H1 (cell line): ENCODE measurements around the gene ARHGAP12. TPM values are rescaled to one million over a fixed set of nuclear protein-coding genes. Genes with fewer than 3 reads are reported as not detected.

ENCODE experiments used
- CTCF ChIA-PET: fragments of 300-600 bp; sonication (Branson Sonifier 250); formaldehyde crosslinking; loops from one replicate; lab custom pipeline; 2021; ENCODE audit not compliant: partially characterized antibody; lab: Charles Lee
- POLR2A ChIA-PET: fragments of 300-600 bp; sonication (Branson Sonifier 250); formaldehyde crosslinking; loops from one replicate; lab custom pipeline; 2021; ENCODE audit warnings: inconsistent platforms; ENCODE audit not compliant: partially characterized antibody; lab: Charles Lee
- DNase-seq, 2 experiments: peaks; one replicate each; pipeline versions ENCODE4 v3.0.0 to v3.0.0-alpha.2; 2010 to 2022; ENCODE audit warnings: low spot score in 2 of 2, low read depth in 1 of 2, mixed read lengths in 1 of 2
- FAIRE-seq: peaks from 2 replicates; lab custom pipeline; 2011; peaks lifted over from hg19 to GRCh38; lab: Jason Lieb, UNC
- H2AFZ ChIP-seq: 2 replicates; pipeline ENCODE4 v1.8.1; 2012; ENCODE audit warnings: low read length, inconsistent platforms
- H2AK5ac ChIP-seq: 2 replicates; pipeline ENCODE4 v1.6.1; 2013; ENCODE audit warnings: low read depth, low read length
- H2BK120ac ChIP-seq: replicated peaks from 2 replicates; pipeline ENCODE3; 2013; ENCODE audit warnings: low read depth, low read length, inconsistent platforms
- H2BK12ac ChIP-seq: 2 replicates; pipeline ENCODE4 v1.6.1; 2013; ENCODE audit warnings: low read depth, low read length
- H2BK15ac ChIP-seq: 2 replicates; pipeline ENCODE4 v1.6.1; 2013; ENCODE audit warnings: low read length
- H2BK20ac ChIP-seq: 2 replicates; pipeline ENCODE4 v1.6.1; 2013; ENCODE audit warnings: low read length
- H2BK5ac ChIP-seq: 2 replicates; pipeline ENCODE4 v1.6.1; 2013; ENCODE audit warnings: low read depth, low read length
- H3K14ac ChIP-seq: 2 replicates; pipeline ENCODE4 v1.6.1; 2013; ENCODE audit warnings: inconsistent platforms; ENCODE audit not compliant: insufficient read length
- H3K18ac ChIP-seq: 2 replicates; pipeline ENCODE4 v1.6.1; 2013; ENCODE audit warnings: low read length; ENCODE audit errors: extremely low read depth
- H3K23ac ChIP-seq: 2 replicates; pipeline ENCODE4 v1.6.1; 2013; ENCODE audit warnings: inconsistent platforms; ENCODE audit not compliant: insufficient read length
- H3K23me2 ChIP-seq: 2 replicates; pipeline ENCODE4 v1.6.1; 2013; ENCODE audit warnings: low read depth, low read length
- H3K27ac ChIP-seq: 2 replicates; pipeline ENCODE4 v1.6.1; 2011; ENCODE audit warnings: low read depth, low read length, inconsistent platforms
- H3K27me3 ChIP-seq, 4 experiments: replicated peaks in 1 of 4; 1 replicate in 1 of 4; 2 replicates in 3 of 4; pipeline versions ENCODE4 v1.6.1 to v1.8.1; 2011 to 2013; ENCODE audit warnings: low read length in 3 of 4, mild to moderate bottlenecking in 3 of 4, inconsistent platforms in 2 of 4, mixed read lengths in 2 of 4, moderate library complexity in 1 of 4; ENCODE audit not compliant: control insufficient read depth in 3 of 4, insufficient read depth in 3 of 4; ENCODE audit errors: extremely low read depth in 1 of 4
- H3K36me3 ChIP-seq, 4 experiments: 2 replicates each; pipeline versions ENCODE4 v1.6.1 to v1.8.1; 2011 to 2013; ENCODE audit warnings: mild to moderate bottlenecking in 4 of 4, low read length in 3 of 4, moderate library complexity in 2 of 4, control low read depth in 1 of 4, inconsistent platforms in 1 of 4; ENCODE audit not compliant: insufficient read depth in 4 of 4, control insufficient read depth in 2 of 4
- H3K4ac ChIP-seq: replicated peaks from 2 replicates; pipeline ENCODE3; 2013; ENCODE audit warnings: low read length, low read depth, mixed read lengths, inconsistent platforms; ENCODE audit not compliant: insufficient read length
- H3K4me1 ChIP-seq, 4 experiments: replicated peaks in 1 of 4; 1 replicate in 1 of 4; 2 replicates in 3 of 4; pipeline versions ENCODE4 v1.6.1 to v1.8.1; 2011 to 2013; ENCODE audit warnings: low read length in 3 of 4, inconsistent platforms in 2 of 4, mixed read lengths in 1 of 4; ENCODE audit not compliant: insufficient read depth in 4 of 4, control insufficient read depth in 3 of 4
- H3K4me2 ChIP-seq, 2 experiments: 2 replicates each; pipeline versions ENCODE4 v1.6.1 to v1.8.1; 2011 to 2013; ENCODE audit warnings: low read depth in 2 of 2, low read length in 2 of 2, control low read depth in 1 of 2, inconsistent platforms in 1 of 2, mild to moderate bottlenecking in 1 of 2; ENCODE audit not compliant: insufficient read depth in 1 of 2
- H3K4me3 ChIP-seq, 4 experiments: fragments of 200-600, 300-600 bp in 1 of 4; sonication (generic), shearing (Covaris generic), sonication (Bioruptor Twin) in 1 of 4; 2 replicates each; pipeline versions ENCODE4 v1.5.1 to v1.8.1; 2011 to 2016; ENCODE audit warnings: low read length in 4 of 4, low read depth in 3 of 4, control low read depth in 2 of 4, inconsistent platforms in 2 of 4, mild to moderate bottlenecking in 2 of 4, mixed read lengths in 1 of 4, moderate library complexity in 1 of 4; ENCODE audit not compliant: insufficient read depth in 2 of 4; ENCODE audit errors: extremely low read depth in 1 of 4
- H3K56ac ChIP-seq: replicated peaks from 2 replicates; pipeline ENCODE3; 2013; ENCODE audit warnings: low read depth, mild to moderate bottlenecking, mixed read lengths, low read length, inconsistent platforms; ENCODE audit not compliant: insufficient read length
- H3K79me1 ChIP-seq: 2 replicates; pipeline ENCODE4 v1.6.1; 2013; ENCODE audit warnings: low read depth, low read length, control low read depth
- H3K79me2 ChIP-seq, 2 experiments: 2 replicates each; pipeline versions ENCODE4 v1.6.1 to v1.8.1; 2012 to 2013; ENCODE audit warnings: low read length in 2 of 2, mild to moderate bottlenecking in 2 of 2, inconsistent platforms in 1 of 2; ENCODE audit not compliant: insufficient read depth in 2 of 2, control insufficient read depth in 1 of 2
- H3K9ac ChIP-seq, 4 experiments: replicated peaks in 1 of 4; 1 replicate in 1 of 4; 2 replicates in 3 of 4; pipeline versions ENCODE4 v1.6.1 to v1.8.1; 2011 to 2013; ENCODE audit warnings: low read depth in 3 of 4, low read length in 3 of 4, control low read depth in 2 of 4, mild to moderate bottlenecking in 2 of 4, moderate library complexity in 2 of 4, inconsistent platforms in 1 of 4; ENCODE audit errors: extremely low read depth in 1 of 4
- H3K9me3 ChIP-seq, 2 experiments: 2 replicates each; pipeline versions ENCODE4 v1.6.1 to v1.8.1; 2012 to 2013; ENCODE audit warnings: mild to moderate bottlenecking in 2 of 2, moderate library complexity in 2 of 2, control low read depth in 1 of 2, inconsistent platforms in 1 of 2, low read depth in 1 of 2, low read length in 1 of 2, mixed read lengths in 1 of 2; ENCODE audit not compliant: insufficient read depth in 2 of 2
- H4K20me1 ChIP-seq, 2 experiments: replicated peaks in 1 of 2; 2 replicates each; pipeline versions ENCODE3 to v1.8.1; 2011 to 2013; ENCODE audit warnings: inconsistent platforms in 2 of 2, low read length in 2 of 2, mild to moderate bottlenecking in 1 of 2; ENCODE audit not compliant: insufficient read depth in 2 of 2, control insufficient read depth in 1 of 2
- H4K5ac ChIP-seq: 2 replicates; pipeline ENCODE4 v1.6.1; 2013; ENCODE audit warnings: low read length, low read depth, mixed read lengths, inconsistent platforms; ENCODE audit not compliant: insufficient read length
- H4K8ac ChIP-seq: 2 replicates; pipeline ENCODE4 v1.8.0; 2013; ENCODE audit warnings: mild to moderate bottlenecking, moderate library complexity, low read length, inconsistent platforms; ENCODE audit not compliant: insufficient read depth; ENCODE audit errors: extremely low read depth
- H4K91ac ChIP-seq: replicated peaks from 2 replicates; pipeline ENCODE3; 2013; ENCODE audit warnings: low read length, mixed read lengths, inconsistent platforms; ENCODE audit not compliant: insufficient read length
- ASH2L ChIP-seq: fragments of 200-600, 300-600 bp; sonication (generic); IDR thresholded peaks from one replicate; pipeline ENCODE4 v1.7.1; 2017; ENCODE audit warnings: low read length
- FOSL1 ChIP-seq: IDR thresholded peaks from 2 replicates; pipeline ENCODE4 v1.6.1; 2011; ENCODE audit warnings: mild to moderate bottlenecking, low read depth, low read length, moderate library complexity; ENCODE audit not compliant: insufficient read depth
- KDM1A ChIP-seq: fragments of 200-600, 300-600 bp; sonication (generic); IDR thresholded peaks from 2 replicates; pipeline ENCODE4 v1.7.1; 2016; ENCODE audit warnings: mild to moderate bottlenecking, low read length, borderline replicate concordance
- POU5F1 ChIP-seq: IDR thresholded peaks from 2 replicates; pipeline ENCODE4 v1.6.1; 2011; ENCODE audit warnings: low read depth, mild to moderate bottlenecking, low read length, moderate library complexity
- RFX5 ChIP-seq: IDR thresholded peaks from 2 replicates; pipeline ENCODE4 v1.6.1; 2011; ENCODE audit warnings: low read depth, low read length, improper control_type of control experiment, borderline replicate concordance
- SAP30 ChIP-seq: fragments of 300-600 bp; sonication (generic); IDR thresholded peaks from 2 replicates; pipeline ENCODE4 v1.7.1; 2012; ENCODE audit warnings: low read length, moderate library complexity, mild to moderate bottlenecking, inconsistent platforms; ENCODE audit not compliant: insufficient read depth, insufficient replicate concordance
- SP1 ChIP-seq: IDR thresholded peaks from 2 replicates; pipeline ENCODE4 v1.6.1; 2011; ENCODE audit warnings: low read depth, low read length
- SRF ChIP-seq: IDR thresholded peaks from 2 replicates; pipeline ENCODE4 v1.6.1; 2011; ENCODE audit warnings: mild to moderate bottlenecking, low read depth, low read length, moderate library complexity
- TCF12 ChIP-seq: IDR thresholded peaks from 2 replicates; pipeline ENCODE4 v1.6.1; 2011; ENCODE audit warnings: low read depth, mild to moderate bottlenecking, low read length
- YY1 ChIP-seq: IDR thresholded peaks from 2 replicates; pipeline ENCODE4 v1.6.1; 2011; ENCODE audit warnings: low read depth, mild to moderate bottlenecking, low read length
- WGBS, 2 experiments: shearing (Covaris generic) in 1 of 2; methylation state at CpG; one replicate each; pipeline versions ENCODE4 v1.1.6 to v1.1.7; 2013 to 2015; ENCODE audit warnings: low lambda C conversion rate in 2 of 2, mixed read lengths in 2 of 2, inconsistent platforms in 1 of 2, low coverage in 1 of 2, missing lambda C conversion rate in 1 of 2; ENCODE audit not compliant: insufficient replicate concordance in 2 of 2, insufficient coverage in 1 of 2, insufficient read length in 1 of 2; ENCODE audit errors: extremely low coverage in 1 of 2, missing lambda C conversion rate in 1 of 2; 5-methylcytosine and 5-hydroxymethylcytosine counted together
- polyA plus RNA-seq, 7 experiments: library from polyadenylated mRNA; depleted of rRNA in 3 of 7; stranded (reverse) in 5 of 7; unstranded in 2 of 7; fragments of >200 nt in 5 of 7; fragments of 200-250 nt in 2 of 7; gene quantifications; 1 replicate in 5 of 7; 2 replicates in 1 of 7; 4 replicates in 1 of 7; pipeline versions ENCODE4 v1.2.1 to v1.2.3, GENCODE V29; 2011 to 2013; ENCODE audit warnings: missing spikeins in 2 of 7, mixed read lengths in 2 of 7
- total RNA-seq: library from RNA; stranded (reverse); fragmentation: NEBNext Ultra II Directional; extraction: Animal tissue kit (Norgen Biotek cat#: 25700); gene quantifications from 2 replicates; pipeline ENCODE4 v1.2.1, GENCODE V29; 2021
- TF ChIP-seq, protein P1 (sequence below): IDR thresholded peaks from 2 replicates; pipeline ENCODE4 v1.6.1; 2011; ENCODE audit warnings: low read depth, mild to moderate bottlenecking, low read length; ENCODE audit not compliant: insufficient read depth
- TF ChIP-seq, protein P2 (sequence below), 3 experiments: IDR thresholded peaks; 1 replicate in 2 of 3; 2 replicates in 1 of 3; pipeline versions ENCODE4 v1.5.1 to v1.6.1; 2011; ENCODE audit warnings: low read length in 3 of 3, mild to moderate bottlenecking in 3 of 3, inconsistent platforms in 2 of 3, low read depth in 1 of 3, moderate library complexity in 1 of 3; ENCODE audit not compliant: insufficient read depth in 1 of 3; ENCODE audit errors: control extremely low read depth in 1 of 3

The ARHGAP12 gene
- total and polyA plus RNA-seq, 2 of the 8 experiments (the other 6 are each of a cell fraction or from before 2014, with no cell fraction given): 10.1 to 39.0 TPM

DNA sequence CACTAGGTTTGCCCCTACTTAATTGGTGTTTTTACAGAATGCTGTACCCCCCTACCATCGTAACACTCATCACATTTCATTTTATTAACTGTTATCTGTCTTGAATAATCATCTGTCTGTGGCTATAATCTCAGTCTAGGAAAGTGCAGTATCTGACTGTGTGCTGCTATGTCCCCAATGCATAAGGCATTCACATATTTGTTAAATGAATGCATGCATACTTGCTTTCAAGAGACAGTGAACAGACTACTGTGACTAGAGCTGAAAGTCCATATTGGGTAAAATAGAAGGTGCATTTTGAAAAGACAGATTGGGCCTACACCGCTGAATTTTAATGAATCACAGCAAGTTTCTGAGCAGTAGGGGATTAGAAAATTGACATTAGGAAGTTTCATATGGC lies 112.3 kb downstream of the ARHGAP12 start:
- 92% methylated on average over 2 of the region's 2 CpGs; no CpG with 5 or more reads in 1 of the 2 experiments for WGBS, 2 experiments
- peaks cover 0 to 7% (median 1%) of the 10 kb centered on the region in 4 experiments; a peak in 3 of 8 replicates for H3K36me3 ChIP-seq
- CTCF ChIA-PET: interaction anchor here (0.6 to 1.3 kb wide), 2 partner anchors 20 to 367 kb away, joined by 4 to 5 read pairs; no protein-coding TSS in a partner anchor
- TF ChIP-seq SP1 (no peak), SAP30 (no peak), POU5F1 (no peak), TCF12 (no peak), KDM1A (no peak), SRF (no peak), YY1 (no peak), RFX5 (no peak), ASH2L (no peak), FOSL1 (no peak)
- TF ChIP-seq, protein P1, sequence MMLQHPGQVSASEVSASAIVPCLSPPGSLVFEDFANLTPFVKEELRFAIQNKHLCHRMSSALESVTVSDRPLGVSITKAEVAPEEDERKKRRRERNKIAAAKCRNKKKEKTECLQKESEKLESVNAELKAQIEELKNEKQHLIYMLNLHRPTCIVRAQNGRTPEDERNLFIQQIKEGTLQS: no peak
- TF ChIP-seq, protein P2, sequence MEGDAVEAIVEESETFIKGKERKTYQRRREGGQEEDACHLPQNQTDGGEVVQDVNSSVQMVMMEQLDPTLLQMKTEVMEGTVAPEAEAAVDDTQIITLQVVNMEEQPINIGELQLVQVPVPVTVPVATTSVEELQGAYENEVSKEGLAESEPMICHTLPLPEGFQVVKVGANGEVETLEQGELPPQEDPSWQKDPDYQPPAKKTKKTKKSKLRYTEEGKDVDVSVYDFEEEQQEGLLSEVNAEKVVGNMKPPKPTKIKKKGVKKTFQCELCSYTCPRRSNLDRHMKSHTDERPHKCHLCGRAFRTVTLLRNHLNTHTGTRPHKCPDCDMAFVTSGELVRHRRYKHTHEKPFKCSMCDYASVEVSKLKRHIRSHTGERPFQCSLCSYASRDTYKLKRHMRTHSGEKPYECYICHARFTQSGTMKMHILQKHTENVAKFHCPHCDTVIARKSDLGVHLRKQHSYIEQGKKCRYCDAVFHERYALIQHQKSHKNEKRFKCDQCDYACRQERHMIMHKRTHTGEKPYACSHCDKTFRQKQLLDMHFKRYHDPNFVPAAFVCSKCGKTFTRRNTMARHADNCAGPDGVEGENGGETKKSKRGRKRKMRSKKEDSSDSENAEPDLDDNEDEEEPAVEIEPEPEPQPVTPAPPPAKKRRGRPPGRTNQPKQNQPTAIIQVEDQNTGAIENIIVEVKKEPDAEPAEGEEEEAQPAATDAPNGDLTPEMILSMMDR (IDR thresholded peaks at IDR 0.05; ENCODE audit: control extremely low read depth in 1 of 3, insufficient read depth in 1 of 3, low read depth in 1 of 3, low read length in 3 of 3): no peak

More for the DNA sequence above, 112.3 kb downstream of the ARHGAP12 start:
- Histone ChIP-seq H3K56ac (no peak overlapping the region), H3K79me2 (no peaks in the 10 kb centered on the region), H3K4me1 (no peaks in the 10 kb centered on the region), H3K4ac (no peak overlapping the region), H2BK15ac (no peak overlapping the region), H2BK12ac (no peak overlapping the region), H2AK5ac (no peak overlapping the region), H3K27me3 (no peaks in the 10 kb centered on the region), H3K23ac (no peak overlapping the region), H3K9ac (no peak overlapping the region), H2AFZ (no peak overlapping the region), H4K20me1 (no peaks in the 10 kb centered on the region), H3K79me1 (no peaks in the 10 kb centered on the region), H4K5ac (no peak overlapping the region), H2BK5ac (no peak overlapping the region), H3K4me3 (no peak overlapping the region), H2BK120ac (no peak overlapping the region), H3K14ac (no peak overlapping the region), H3K23me2 (no peaks in the 10 kb centered on the region; the same call in 1 of the 2 replicates), H3K18ac (no peak overlapping the region), H3K4me2 (no peak overlapping the region), H4K91ac (no peak overlapping the region), H4K8ac (no peak overlapping the region), H3K9me3 (no peaks in the 10 kb centered on the region), H3K27ac (no peak overlapping the region), H2BK20ac (no peak overlapping the region)
- no peak for DNase-seq
- no peak for FAIRE-seq
- POLR2A ChIA-PET: no interaction called here
